MG63 (cell line): ENCODE data around the gene ADGRG1. TPM values are rescaled to one million over a fixed set of nuclear protein-coding genes. Genes with fewer than 3 reads are reported as not detected.

Source experiments
- DNase-seq: peaks from one replicate; pipeline ENCODE4 v3.0.0-alpha.2; 2020
- H3K27me3 ChIP-seq: fragments of 250-450 bp; sonication (Bioruptor Pico); 2 replicates; pipeline ENCODE4 v1.5.1; 2020; ENCODE audit warnings: mild to moderate bottlenecking, moderate library complexity
- H3K36me3 ChIP-seq: fragments of 250-450 bp; sonication (Bioruptor Pico); 2 replicates; pipeline ENCODE4 v1.5.1; 2020; ENCODE audit warnings: mild to moderate bottlenecking, moderate library complexity
- H3K4me3 ChIP-seq: fragments of 250-450 bp; sonication (Bioruptor Pico); 2 replicates; pipeline ENCODE4 v1.5.1; 2020; ENCODE audit warnings: mild to moderate bottlenecking, moderate library complexity
- H3K9me3 ChIP-seq: fragments of 250-450 bp; sonication (Bioruptor Pico); 2 replicates; pipeline ENCODE4 v1.5.1; 2020; ENCODE audit warnings: mild to moderate bottlenecking, moderate library complexity
- total RNA-seq: library from RNA; depleted of rRNA; stranded (reverse); fragments of >200 nt; shearing (Covaris generic); gene quantifications from 2 replicates; pipeline ENCODE4 v1.2.3, GENCODE V29; 2014; ENCODE audit warnings: low replicate concordance

The ADGRG1 gene
- total RNA-seq, 1 experiment from 2014 or later = 1.6 TPM

GRCh38 chr16:57614944-57615343 lies 13.5 kb upstream of the ADGRG1 start:
- Histone ChIP-seq H3K9me3 (no peaks in the 10 kb centered on the region), H3K27me3 (no peaks in the 10 kb centered on the region), H3K4me3 (no peak overlapping the region), H3K36me3 (no peaks in the 10 kb centered on the region)
- no peak for DNase-seq

GRCh38 chr16:57615813-57616212 lies 12.6 kb upstream of the ADGRG1 start:
- H3K36me3 ChIP-seq = no peaks in the 10 kb centered on the region
- H3K27me3 ChIP-seq = no peaks in the 10 kb centered on the region
- no peak overlapping the region for H3K4me3 ChIP-seq
- no peak for DNase-seq
- H3K9me3 ChIP-seq = no peaks in the 10 kb centered on the region

- H3K4me3 ChIP-seq = no peak overlapping the region
- no peaks in the 10 kb centered on the region for H3K9me3 ChIP-seq
- H3K27me3 ChIP-seq = no peaks in the 10 kb centered on the region
- no peaks in the 10 kb centered on the region for H3K36me3 ChIP-seq
- DNase-seq = no peak
Observed at GRCh38 chr16:57616241-57616640, 12.2 kb upstream of the ADGRG1 start.

- H3K27me3 ChIP-seq = no peaks in the 10 kb centered on the region
- H3K9me3 ChIP-seq = no peaks in the 10 kb centered on the region
- no peak overlapping the region for H3K4me3 ChIP-seq
- no peaks in the 10 kb centered on the region for H3K36me3 ChIP-seq
- DNase-seq = peak; percentile 48
Observed at GRCh38 chr16:57616876-57617275, 11.6 kb upstream of the ADGRG1 start.

- no peak for DNase-seq
- Histone ChIP-seq H3K27me3 (no peaks in the 10 kb centered on the region), H3K36me3 (no peaks in the 10 kb centered on the region), H3K4me3 (no peak overlapping the region), H3K9me3 (no peaks in the 10 kb centered on the region)
Observed at GRCh38 chr16:57617604-57618111, 10.8 kb upstream of the ADGRG1 start.

GRCh38 chr16:57618296-57619132 lies 9.9 kb upstream of the ADGRG1 start:
- peak; percentile 65 for DNase-seq
- H3K9me3 ChIP-seq = no peaks in the 10 kb centered on the region
- H3K4me3 ChIP-seq = no peak overlapping the region
- H3K27me3 ChIP-seq = no peaks in the 10 kb centered on the region
- H3K36me3 ChIP-seq = no peaks in the 10 kb centered on the region

- no peaks in the 10 kb centered on the region for H3K36me3 ChIP-seq
- no peak for DNase-seq
Observed at GRCh38 chr16:57619133-57619605, 9.3 kb upstream of the ADGRG1 start.

GRCh38 chr16:57619606-57620334 lies 8.7 kb upstream of the ADGRG1 start:
- H3K9me3 ChIP-seq = no peaks in the 10 kb centered on the region
- no peaks in the 10 kb centered on the region for H3K27me3 ChIP-seq
- DNase-seq = no peak
- no peaks in the 10 kb centered on the region for H3K36me3 ChIP-seq
- H3K4me3 ChIP-seq = no peak overlapping the region

More at GRCh38 chr16:57619133-57619605, 9.3 kb upstream of the ADGRG1 start:
- no peak overlapping the region for H3K4me3 ChIP-seq
- H3K27me3 ChIP-seq = no peaks in the 10 kb centered on the region
- no peaks in the 10 kb centered on the region for H3K9me3 ChIP-seq

- H3K36me3 ChIP-seq = no peaks in the 10 kb centered on the region
- no peaks in the 10 kb centered on the region for H3K9me3 ChIP-seq
- DNase-seq = no peak
- H3K4me3 ChIP-seq = no peak overlapping the region
- H3K27me3 ChIP-seq = no peaks in the 10 kb centered on the region
Observed at GRCh38 chr16:57620335-57621231, 7.8 kb upstream of the ADGRG1 start.

GRCh38 chr16:57621521-57622271 lies 6.7 kb upstream of the ADGRG1 start:
- DNase-seq = no peak
- no peaks in the 10 kb centered on the region for H3K27me3 ChIP-seq
- no peaks in the 10 kb centered on the region for H3K9me3 ChIP-seq
- no peak overlapping the region for H3K4me3 ChIP-seq
- H3K36me3 ChIP-seq = no peaks in the 10 kb centered on the region

- no peaks in the 10 kb centered on the region for H3K27me3 ChIP-seq
- H3K4me3 ChIP-seq = no peak overlapping the region
- no peak for DNase-seq
- no peaks in the 10 kb centered on the region for H3K9me3 ChIP-seq
- H3K36me3 ChIP-seq = no peaks in the 10 kb centered on the region
Observed at GRCh38 chr16:57622361-57623250, 5.8 kb upstream of the ADGRG1 start.

GRCh38 chr16:57623251-57624043 lies 5.0 kb upstream of the ADGRG1 start:
- Histone ChIP-seq H3K9me3 (no peaks in the 10 kb centered on the region), H3K27me3 (no peaks in the 10 kb centered on the region), H3K36me3 (no peaks in the 10 kb centered on the region), H3K4me3 (no peak overlapping the region)
- DNase-seq = peak; percentile 38

- Histone ChIP-seq H3K36me3 (no peaks in the 10 kb centered on the region), H3K4me3 (no peak overlapping the region), H3K9me3 (no peaks in the 10 kb centered on the region), H3K27me3 (no peaks in the 10 kb centered on the region)
- no peak for DNase-seq
Observed at GRCh38 chr16:57624044-57624688, 4.3 kb upstream of the ADGRG1 start.
